ENCODE results near the gene CWF19L1.
A peak's percentile ranks its signal among the peaks of the same experiment; 100 is the strongest.

The CWF19L1 gene

GRCh38 chr10:100265821-100266485, 1.5 kb downstream of the CWF19L1 start:
- Histone ChIP-seq H3K27ac (no peak overlapping the region), H3K36me3 (replicated peaks) (no peaks in the 10 kb centered on the region), H3K27me3 (replicated peaks) (no peaks in the 10 kb centered on the region), H3K4me3 (ENCODE audit: low read depth, low read length) (no peak overlapping the region)
- no peak for DNase-seq
- TF ChIP-seq CTCF (IDR thresholded peaks at IDR 0.05; ENCODE audit: low read depth, low read length, missing control alignments) = no peak
- in situ Hi-C loops (cut with HindIII; ENCODE audit: low pct_ligation_motif_present, low sequenced_read_pairs) = no loop called here

- H3K36me3 ChIP-seq (replicated peaks) = peaks cover 17% of the 10 kb centered on the region
- in situ Hi-C loops (cut with HindIII; ENCODE audit: low pct_ligation_motif_present, low sequenced_read_pairs) = no loop called here
- DNase-seq = no peak
- no peak overlapping the region for H3K27ac ChIP-seq
- no peak overlapping the region for H3K4me3 ChIP-seq (ENCODE audit: low read depth, low read length)
- no peak for TF ChIP-seq CTCF (IDR thresholded peaks at IDR 0.05; ENCODE audit: low read depth, low read length, missing control alignments)
- H3K27me3 ChIP-seq (replicated peaks) = no peaks in the 10 kb centered on the region
These were observed 13.2 kb downstream of the CWF19L1 start for GRCh38 chr10:100254191-100254590.

- TF ChIP-seq CTCF (IDR thresholded peaks at IDR 0.05; ENCODE audit: low read depth, low read length, missing control alignments) = no peak
- Histone ChIP-seq H3K4me3 (ENCODE audit: low read depth, low read length) (no peak overlapping the region), H3K36me3 (replicated peaks) (peaks cover 26% of the 10 kb centered on the region), H3K27me3 (replicated peaks) (no peaks in the 10 kb centered on the region), H3K27ac (no peak overlapping the region)
- DNase-seq = no peak
- in situ Hi-C loops (cut with HindIII; ENCODE audit: low pct_ligation_motif_present, low sequenced_read_pairs) = no loop called here
These were observed 14.4 kb downstream of the CWF19L1 start for GRCh38 chr10:100253041-100253440.

GRCh38 chr10:100248820-100249219, 18.6 kb downstream of the CWF19L1 start:
- in situ Hi-C loops (cut with HindIII; ENCODE audit: low pct_ligation_motif_present, low sequenced_read_pairs) = no loop called here
- no peak for DNase-seq
- Histone ChIP-seq H3K36me3 (replicated peaks) (peaks cover 23% of the 10 kb centered on the region), H3K27me3 (replicated peaks) (no peaks in the 10 kb centered on the region), H3K4me3 (ENCODE audit: low read depth, low read length) (no peak overlapping the region), H3K27ac (no peak overlapping the region)
- TF ChIP-seq CTCF (IDR thresholded peaks at IDR 0.05; ENCODE audit: low read depth, low read length, missing control alignments) = no peak

- peaks cover 33% of the 10 kb centered on the region for H3K36me3 ChIP-seq (replicated peaks)
- no peaks in the 10 kb centered on the region for H3K27me3 ChIP-seq (replicated peaks)
- H3K4me3 ChIP-seq (ENCODE audit: low read depth, low read length) = no peak overlapping the region
- TF ChIP-seq CTCF (IDR thresholded peaks at IDR 0.05; ENCODE audit: low read depth, low read length, missing control alignments) = no peak
- in situ Hi-C loops (cut with HindIII; ENCODE audit: low pct_ligation_motif_present, low sequenced_read_pairs) = no loop called here
- peak; percentile 25 for DNase-seq
- H3K27ac ChIP-seq = no peak overlapping the region
These were observed 21.8 kb downstream of the CWF19L1 start for GRCh38 chr10:100245484-100246220.

Data from brain microvascular endothelial cell (primary cell).